ENCODE measurements around the gene PEX10. TPM values are rescaled to one million over a fixed set of nuclear protein-coding genes. Genes with fewer than 3 reads are reported as not detected.

Gene PEX10
- total and polyA plus RNA-seq, 2 of the 8 experiments (the other 6 are each of a cell fraction or from before 2014, with no cell fraction given), result 24.3 to 26.9 TPM

DNA sequence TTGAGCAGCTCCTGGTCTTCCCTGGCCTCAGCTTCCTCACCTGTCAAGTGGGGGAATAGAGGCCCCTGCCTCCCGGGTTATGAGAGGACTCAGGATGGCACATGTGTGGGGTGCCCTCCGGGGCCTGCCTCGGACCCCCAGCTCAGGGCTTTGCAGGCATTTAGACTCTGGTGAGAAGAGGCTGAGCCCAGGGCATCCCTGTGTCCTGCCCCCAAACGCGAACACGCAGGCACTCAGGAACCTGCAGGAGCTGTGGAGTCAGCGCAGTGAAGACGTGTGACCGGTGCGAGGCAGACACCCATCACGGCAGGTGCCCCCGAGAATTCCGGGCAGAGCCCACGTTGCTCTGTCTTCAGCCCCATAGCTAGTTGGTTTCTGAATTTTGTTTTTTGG lies 5.5 kb upstream of the PEX10 start:
- H2BK120ac ChIP-seq (replicated peaks; ENCODE audit: low read depth, low read length), result no peak overlapping the region
- no peak overlapping the region for H2BK5ac ChIP-seq (ENCODE audit: low read depth, low read length)
- H3K79me1 ChIP-seq (ENCODE audit: low read depth, low read length), result no peaks in the 10 kb centered on the region
- 85% methylated on average over 14 of the region's 14 CpGs; no CpG with 5 or more reads in 1 of the 2 experiments for WGBS, 2 experiments (ENCODE audit: extremely low coverage in 1 of 2, insufficient coverage in 1 of 2, insufficient read length in 1 of 2, insufficient replicate concordance in 2 of 2, low coverage in 1 of 2, low lambda C conversion rate in 2 of 2, missing lambda C conversion rate in 1 of 2)
- H4K91ac ChIP-seq (replicated peaks; ENCODE audit: insufficient read length, low read length), result no peak overlapping the region
- H4K8ac ChIP-seq (ENCODE audit: extremely low read depth, insufficient read depth, low read length), result no peak overlapping the region
- H3K56ac ChIP-seq (replicated peaks; ENCODE audit: insufficient read length, low read depth, low read length), result no peak overlapping the region
- no peak overlapping the region for H2BK12ac ChIP-seq (ENCODE audit: low read depth, low read length)
- H3K79me2 ChIP-seq (ENCODE audit: control insufficient read depth in 1 of 2, insufficient read depth in 2 of 2, low read length in 2 of 2), result no peaks in the 10 kb centered on the region
- CTCF ChIA-PET (ENCODE audit: partially characterized antibody), result interaction anchor here (0.7 to 6.6 kb wide), 5 partner anchors 13 to 1056 kb away, joined by 3 to 48 read pairs (median 3); no protein-coding TSS in a partner anchor
- no peak overlapping the region for H3K18ac ChIP-seq (ENCODE audit: extremely low read depth, low read length)
- H3K23ac ChIP-seq (ENCODE audit: insufficient read length), result no peak overlapping the region
- peaks cover 0 to 11% (median 10%) of the 10 kb centered on the region in 4 experiments; a peak in 5 of 7 replicates for H3K4me1 ChIP-seq (replicated peaks in 1 of 4; ENCODE audit: control insufficient read depth in 3 of 4, insufficient read depth in 4 of 4, low read length in 3 of 4)
- H2BK15ac ChIP-seq (ENCODE audit: low read length), result no peak overlapping the region
- no peak overlapping the region for H3K4me2 ChIP-seq (ENCODE audit: insufficient read depth in 1 of 2, low read depth in 2 of 2, low read length in 2 of 2)
- peaks cover 8% of the 10 kb centered on the region for H3K23me2 ChIP-seq (ENCODE audit: low read depth, low read length)
- POLR2A ChIA-PET (ENCODE audit: partially characterized antibody), result interaction anchor here (1.1 kb wide), 1 partner anchor 130 kb away, joined by 3 read pairs; no protein-coding TSS in a partner anchor
- no peak overlapping the region for H2AK5ac ChIP-seq (ENCODE audit: low read depth, low read length)
- no peak overlapping the region for H2BK20ac ChIP-seq (ENCODE audit: low read length)
- H3K27ac ChIP-seq (ENCODE audit: low read depth, low read length), result no peak overlapping the region
- FAIRE-seq, result no peak
- no peak for TF ChIP-seq POLR2AphosphoS5 (IDR thresholded peaks at IDR 0.05; ENCODE audit: low read depth, low read length)
- H3K27me3 ChIP-seq (replicated peaks in 1 of 4; ENCODE audit: control insufficient read depth in 3 of 4, extremely low read depth in 1 of 4, insufficient read depth in 3 of 4, low read length in 3 of 4), result peaks cover 0 to 2% (median 0%) of the 10 kb centered on the region in 4 experiments; a peak in 2 of 7 replicates
- H4K20me1 ChIP-seq (replicated peaks in 1 of 2; ENCODE audit: control insufficient read depth in 1 of 2, insufficient read depth in 2 of 2, low read length in 2 of 2), result peaks cover 0 to 4% of the 10 kb centered on the region in 2 experiments
- H3K14ac ChIP-seq (ENCODE audit: insufficient read length), result no peak overlapping the region
- no peaks in the 10 kb centered on the region for H3K36me3 ChIP-seq (ENCODE audit: control insufficient read depth in 2 of 4, insufficient read depth in 4 of 4, low read length in 3 of 4)
- H3K4ac ChIP-seq (replicated peaks; ENCODE audit: insufficient read length, low read depth, low read length), result no peak overlapping the region
- H3K4me3 ChIP-seq (ENCODE audit: extremely low read depth in 1 of 4, insufficient read depth in 2 of 4, low read depth in 3 of 4, low read length in 4 of 4), result no peak overlapping the region
- no peak overlapping the region for H3K9ac ChIP-seq (replicated peaks in 1 of 4; ENCODE audit: extremely low read depth in 1 of 4, low read depth in 3 of 4, low read length in 3 of 4)
- no peak overlapping the region for H2AFZ ChIP-seq (ENCODE audit: low read length)
- H4K5ac ChIP-seq (ENCODE audit: insufficient read length, low read depth, low read length), result no peak overlapping the region
- no peak for DNase-seq (ENCODE audit: low read depth in 1 of 2, low spot score in 2 of 2)
- H3K9me3 ChIP-seq (ENCODE audit: insufficient read depth in 2 of 2, low read depth in 1 of 2, low read length in 1 of 2), result no peaks in the 10 kb centered on the region

Data from H1 (cell line).